ENCODE measurements around the gene PECR. TPM values are rescaled to one million over a fixed set of nuclear protein-coding genes. Genes with fewer than 3 reads are reported as not detected.

Gene PECR
- total RNA-seq, 4 donors from 2014 or later: 44.6 to 85.6 (median 54.3) TPM

DNA sequence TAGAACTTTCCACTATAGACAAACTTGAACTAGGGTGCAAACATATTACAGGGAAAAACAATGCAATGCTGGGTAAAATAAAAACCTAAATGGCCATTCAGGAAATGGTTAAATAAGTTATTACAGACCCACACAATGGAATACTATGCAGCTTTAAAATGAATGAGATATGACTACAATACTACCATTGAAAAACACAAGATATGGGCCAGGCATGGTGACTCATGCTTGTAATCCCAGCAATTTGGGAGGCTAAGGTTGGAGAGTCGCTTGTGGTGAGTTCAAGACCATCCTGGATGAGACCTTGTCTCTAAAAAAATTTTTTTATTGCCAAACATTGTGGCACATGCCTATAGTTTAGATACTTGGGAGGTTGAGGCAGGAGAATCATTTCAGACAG is 6.8 kb downstream of the PECR start:
- Histone ChIP-seq H3K4me1 (peaks cover 0 to 13% (median 0%) of the 10 kb centered on the region in 4 donors), H3K27me3 (no peaks in the 10 kb centered on the region), H3K36me3 (peaks cover 0 to 5% (median 0%) of the 10 kb centered on the region in 3 donors), H3K9me3 (no peaks in the 10 kb centered on the region), H3K4me3 (no peak overlapping the region), H3K27ac (no peak overlapping the region)
- no peak for DNase-seq
- TF ChIP-seq, protein P1, sequence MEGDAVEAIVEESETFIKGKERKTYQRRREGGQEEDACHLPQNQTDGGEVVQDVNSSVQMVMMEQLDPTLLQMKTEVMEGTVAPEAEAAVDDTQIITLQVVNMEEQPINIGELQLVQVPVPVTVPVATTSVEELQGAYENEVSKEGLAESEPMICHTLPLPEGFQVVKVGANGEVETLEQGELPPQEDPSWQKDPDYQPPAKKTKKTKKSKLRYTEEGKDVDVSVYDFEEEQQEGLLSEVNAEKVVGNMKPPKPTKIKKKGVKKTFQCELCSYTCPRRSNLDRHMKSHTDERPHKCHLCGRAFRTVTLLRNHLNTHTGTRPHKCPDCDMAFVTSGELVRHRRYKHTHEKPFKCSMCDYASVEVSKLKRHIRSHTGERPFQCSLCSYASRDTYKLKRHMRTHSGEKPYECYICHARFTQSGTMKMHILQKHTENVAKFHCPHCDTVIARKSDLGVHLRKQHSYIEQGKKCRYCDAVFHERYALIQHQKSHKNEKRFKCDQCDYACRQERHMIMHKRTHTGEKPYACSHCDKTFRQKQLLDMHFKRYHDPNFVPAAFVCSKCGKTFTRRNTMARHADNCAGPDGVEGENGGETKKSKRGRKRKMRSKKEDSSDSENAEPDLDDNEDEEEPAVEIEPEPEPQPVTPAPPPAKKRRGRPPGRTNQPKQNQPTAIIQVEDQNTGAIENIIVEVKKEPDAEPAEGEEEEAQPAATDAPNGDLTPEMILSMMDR (IDR thresholded peaks at IDR 0.05): no peak
- no peak for TF ChIP-seq POLR2A (IDR thresholded peaks at IDR 0.05)

DNA sequence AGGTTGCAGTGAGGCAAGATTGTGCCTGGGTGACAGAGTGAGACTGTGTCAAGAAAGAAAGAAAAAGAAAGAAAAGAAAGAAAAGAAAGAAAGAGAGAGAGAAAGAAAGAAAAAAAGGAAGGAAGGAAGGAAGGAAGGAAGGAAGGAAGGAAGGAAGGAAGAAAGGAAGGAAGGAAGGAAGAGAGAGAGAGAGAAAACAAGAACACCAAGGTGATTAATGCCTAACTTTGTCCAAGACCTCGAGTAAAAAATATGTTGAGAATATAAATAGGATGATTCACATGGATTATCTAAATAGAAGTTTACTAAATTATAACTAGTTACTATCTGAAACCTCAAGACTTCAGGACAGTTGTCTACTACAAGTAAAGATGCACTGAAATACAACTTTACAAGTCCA is 7.2 kb downstream of the PECR start:
- Histone ChIP-seq H3K4me1 (peaks cover 0 to 13% (median 0%) of the 10 kb centered on the region in 4 donors), H3K36me3 (peaks cover 0 to 5% (median 0%) of the 10 kb centered on the region in 3 donors), H3K4me3 (no peak overlapping the region), H3K9me3 (no peaks in the 10 kb centered on the region), H3K27ac (no peak overlapping the region), H3K27me3 (no peaks in the 10 kb centered on the region)
- TF ChIP-seq, protein P1 (IDR thresholded peaks at IDR 0.05): no peak
- TF ChIP-seq POLR2A (IDR thresholded peaks at IDR 0.05): no peak
- no peak for DNase-seq

DNA sequence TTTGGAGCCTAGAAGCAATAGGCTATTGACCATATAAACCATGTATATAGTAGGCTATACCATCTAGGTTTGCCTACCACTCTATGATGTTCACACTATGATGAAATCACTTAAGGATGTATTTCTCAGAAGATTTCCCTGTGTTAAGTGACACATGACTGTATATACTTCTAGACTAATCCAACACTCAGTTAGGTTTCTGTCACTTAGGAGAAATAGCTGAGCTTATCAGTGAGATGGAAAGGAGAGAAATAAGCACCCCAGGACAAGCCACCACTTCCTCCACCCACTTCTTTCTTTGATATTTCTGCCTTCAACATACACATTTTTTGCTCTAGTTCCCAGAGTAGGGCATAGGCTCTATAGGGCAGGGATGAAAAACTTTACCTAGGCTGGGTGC is 7.8 kb downstream of the PECR start:
- no peak for DNase-seq
- TF ChIP-seq, protein P1 (IDR thresholded peaks at IDR 0.05): no peak
- no peak for TF ChIP-seq POLR2A (IDR thresholded peaks at IDR 0.05)
- no peak overlapping the region for H3K4me3 ChIP-seq
- no peaks in the 10 kb centered on the region for H3K9me3 ChIP-seq
- H3K27me3 ChIP-seq: no peaks in the 10 kb centered on the region
- H3K27ac ChIP-seq: no peak overlapping the region
- peaks cover 0 to 13% (median 0%) of the 10 kb centered on the region in 4 donors for H3K4me1 ChIP-seq
- H3K36me3 ChIP-seq: peaks cover 0 to 5% (median 0%) of the 10 kb centered on the region in 3 donors

DNA sequence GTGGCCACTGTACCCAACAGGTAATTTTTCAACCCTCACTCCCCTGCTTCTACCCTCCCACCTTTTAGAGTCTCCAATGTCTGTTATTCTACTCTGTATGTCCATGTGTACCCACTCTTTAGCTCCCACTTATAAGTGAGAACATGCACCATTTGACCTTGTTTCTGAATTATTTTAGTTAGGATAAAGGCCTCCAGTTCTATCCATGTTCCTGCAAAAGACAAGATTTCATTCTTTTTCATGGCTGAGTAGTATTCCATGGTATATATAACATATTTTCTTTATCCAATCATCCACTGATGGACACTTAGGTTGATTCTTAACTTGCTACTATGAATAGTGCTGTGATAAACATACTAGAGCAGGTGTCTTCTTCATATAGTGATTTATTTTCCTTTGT is 9.1 kb downstream of the PECR start:
- Histone ChIP-seq H3K36me3 (peaks cover 0 to 5% (median 0%) of the 10 kb centered on the region in 3 donors), H3K9me3 (no peaks in the 10 kb centered on the region), H3K27me3 (no peaks in the 10 kb centered on the region), H3K4me1 (peaks cover 0 to 13% (median 0%) of the 10 kb centered on the region in 4 donors), H3K4me3 (no peak overlapping the region), H3K27ac (no peak overlapping the region)
- TF ChIP-seq, protein P1 (IDR thresholded peaks at IDR 0.05): no peak
- no peak for TF ChIP-seq POLR2A (IDR thresholded peaks at IDR 0.05)
- DNase-seq: no peak

DNA sequence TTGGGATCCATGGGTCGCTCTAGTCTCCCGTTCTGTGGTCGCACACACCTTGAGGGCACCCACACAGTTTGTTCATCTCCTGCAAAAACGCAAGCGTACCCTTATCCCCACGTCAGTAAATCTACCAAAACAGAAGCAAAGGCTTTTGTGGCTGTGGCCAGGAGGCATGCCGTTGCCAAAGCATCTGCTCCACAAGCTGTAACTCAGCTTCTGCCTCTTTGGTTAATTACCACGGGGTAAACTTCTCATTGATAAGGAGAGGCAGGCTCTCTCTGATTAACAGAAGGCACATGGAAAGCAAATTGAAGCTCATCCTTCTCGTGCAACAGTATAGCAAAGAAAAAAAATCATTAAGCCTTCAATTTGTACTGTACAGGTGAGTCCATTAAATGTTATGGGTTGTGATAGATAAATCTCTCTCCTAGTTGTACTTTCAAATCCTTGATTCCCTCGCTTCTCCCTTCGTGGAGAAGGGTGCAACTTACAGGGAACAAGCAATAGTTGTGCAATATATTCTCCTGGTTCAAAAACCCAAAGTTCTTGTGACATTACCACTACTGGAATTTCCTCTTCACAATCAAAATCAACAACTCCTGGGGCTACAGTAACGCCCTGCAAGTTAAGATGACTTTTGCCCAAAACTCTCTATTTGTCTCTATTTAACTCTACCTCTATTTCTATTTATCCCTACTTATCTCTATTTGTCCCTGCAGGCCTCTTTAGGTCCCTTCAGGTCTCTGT is 10.3 kb downstream of the PECR start:
- Histone ChIP-seq H3K4me3 (no peak overlapping the region), H3K4me1 (peaks cover 0 to 2% (median 0%) of the 10 kb centered on the region in 4 donors), H3K27ac (no peak overlapping the region), H3K9me3 (no peaks in the 10 kb centered on the region), H3K36me3 (peaks cover 0 to 6% (median 0%) of the 10 kb centered on the region in 3 donors), H3K27me3 (no peaks in the 10 kb centered on the region)
- DNase-seq: no peak
- TF ChIP-seq, protein P1 (IDR thresholded peaks at IDR 0.05): no peak
- TF ChIP-seq POLR2A (IDR thresholded peaks at IDR 0.05): no peak

Measured in Peyer's patch (tissue), 4 donors.